K562 (cell line): Measurements from ENCODE around the gene PTBP2. TPM values are rescaled to one million over a fixed set of nuclear protein-coding genes. Genes with fewer than 3 reads are reported as not detected.

Experiments
- BACH1 ChIP-seq: fragments of 200-800 bp; sonication (Bioruptor generic); IDR thresholded peaks from 2 replicates; pipeline ENCODE4 v1.6.1; 2016; ENCODE audit warnings: missing genetic modification characterization, missing compliant biosample characterization
- KDM2B ChIP-seq: fragments of 250-450 bp; sonication (Bioruptor Pico); IDR thresholded peaks from 2 replicates; pipeline ENCODE4 v1.8.0; 2021; ENCODE audit warnings: mild to moderate bottlenecking, moderate library complexity
- RREB1 ChIP-seq: fragments of 250-450 bp; sonication (Bioruptor Pico); IDR thresholded peaks from 2 replicates; pipeline ENCODE4 v1.4.0; 2020
- polyA plus RNA-seq, 8 experiments: library from polyadenylated mRNA; depleted of rRNA in 4 of 8; stranded (reverse) in 5 of 8; unstranded in 3 of 8; fragments of >200 nt; fragmentation: Nextera tagmentation in 2 of 8; fragmentation: Illumina TruSeq in 1 of 8; extraction: Ambion mirVana in 2 of 8; extraction: Trizol in 1 of 8; gene quantifications; 2 replicates each; pipeline versions ENCODE4 v1.2.1 to v1.2.3, GENCODE V29; 2011 to 2014; ENCODE audit warnings: inconsistent platforms in 1 of 8, missing spikeins in 1 of 8
- total RNA-seq, 7 experiments: library from RNA; depleted of rRNA in 6 of 7; stranded (reverse); fragments of >200 nt in 6 of 7; fragmentation: Illumina TruSeq in 2 of 7; extraction: Trizol in 2 of 7; gene quantifications; 2 replicates each; pipeline versions ENCODE4 v1.2.1 to v1.2.3, GENCODE V29; 2011 to 2021; ENCODE audit warnings: low replicate concordance in 1 of 7

PTBP2 gene
- total and polyA plus RNA-seq, 9 of the 15 experiments (the other 6 are each of a cell fraction or from before 2014, with no cell fraction given), result 9.8 to 30.6 (median 19.0) TPM

DNA sequence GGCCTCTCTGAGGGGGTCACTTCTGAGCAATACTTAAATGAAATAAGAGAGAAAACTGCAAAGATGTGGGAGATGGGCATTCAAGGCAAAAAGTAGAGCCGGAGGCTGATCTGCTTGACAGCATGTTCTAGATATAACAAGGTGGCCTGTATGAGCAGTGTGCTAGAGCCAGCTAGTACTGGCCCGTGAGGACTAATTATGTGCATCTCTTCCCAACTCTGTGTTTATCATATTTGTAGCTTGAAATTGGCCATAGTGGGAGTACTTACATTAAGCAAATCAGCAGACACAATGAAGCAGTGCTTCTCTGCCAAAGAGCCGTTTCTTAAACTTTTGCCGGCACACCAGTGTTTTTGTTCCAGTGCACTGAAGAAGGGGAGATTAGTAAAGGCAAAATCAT lies 13.1 kb upstream of the PTBP2 start (continued):
- TF ChIP-seq RREB1 (CRISPR knock-in tag) (no peak), KDM2B (CRISPR knock-in tag) (no peak), BACH1 (tag) (no peak)
- TF ChIP-seq, all 486 proteins: peak for 0
